ENCODE results near the gene ACSS2.

The ACSS2 gene

GRCh38 chr20:34916774-34917354, 40.5 kb downstream of the ACSS2 start:
- no peak for DNase-seq

DNA sequence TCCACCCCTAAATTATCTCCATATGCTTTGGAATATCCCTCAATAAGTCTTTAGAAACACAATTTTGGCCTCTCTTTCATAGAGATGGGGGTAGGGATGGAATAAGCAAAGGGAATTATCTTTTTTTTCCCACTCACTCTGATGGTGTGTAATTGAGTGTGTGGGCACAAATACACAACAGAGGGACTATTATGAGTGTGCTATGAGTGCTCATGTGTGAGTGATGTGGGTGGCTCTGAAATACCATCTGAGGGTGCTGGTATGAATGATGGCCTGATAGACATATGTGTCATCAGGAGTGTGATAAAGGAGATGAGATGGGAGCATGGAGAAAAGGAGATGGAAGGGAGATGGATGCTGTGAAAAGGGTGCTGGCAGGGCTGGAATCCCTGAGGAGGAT, 43.6 kb downstream of the ACSS2 start:
- DNase-seq: no peak

DNA sequence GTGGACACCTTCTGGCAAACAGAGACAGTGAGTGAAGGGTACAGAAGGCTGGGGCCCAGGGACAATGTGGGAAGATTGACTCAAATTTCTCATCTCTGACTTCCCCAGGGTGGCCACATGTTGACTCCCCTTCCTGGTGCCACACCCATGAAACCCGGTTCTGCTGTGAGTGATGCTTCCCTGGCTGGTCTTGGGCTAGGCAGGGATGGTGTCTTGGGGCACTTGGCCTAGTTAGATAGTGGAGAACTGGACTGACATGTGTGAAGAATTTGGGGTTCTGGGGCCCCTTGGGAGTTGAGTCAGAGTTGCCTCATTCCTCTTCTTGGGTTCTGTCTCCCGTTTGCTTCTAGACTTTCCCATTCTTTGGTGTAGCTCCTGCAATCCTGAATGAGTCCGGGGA, 45.0 kb downstream of the ACSS2 start:
- DNase-seq: no peak

- DNase-seq: peak; percentile 76 to 96
These were observed 46.4 kb downstream of the ACSS2 start for GRCh38 chr20:34922654-34923381.

- no peak for DNase-seq
These were observed 47.0 kb downstream of the ACSS2 start for GRCh38 chr20:34923414-34923813.

DNA sequence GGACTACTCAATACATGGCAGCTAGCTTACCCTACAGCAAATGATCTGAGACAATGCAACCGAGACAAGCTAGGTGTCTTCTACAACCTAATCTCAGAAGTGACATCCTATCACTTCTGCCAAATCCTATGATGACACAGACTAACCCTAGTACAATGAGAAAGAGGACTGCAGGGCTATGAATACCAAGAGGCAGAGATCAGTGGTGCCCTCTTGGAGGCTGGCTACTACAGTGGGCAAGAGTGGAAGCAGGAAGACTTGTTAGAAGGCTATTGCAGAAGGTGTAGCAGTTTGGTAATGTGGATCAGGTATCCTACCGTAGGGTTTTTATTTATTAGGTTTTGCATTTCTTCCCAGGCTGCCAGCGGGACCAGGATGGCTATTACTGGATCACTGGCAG, 48.9 kb downstream of the ACSS2 start:
- DNase-seq: no peak

DNA sequence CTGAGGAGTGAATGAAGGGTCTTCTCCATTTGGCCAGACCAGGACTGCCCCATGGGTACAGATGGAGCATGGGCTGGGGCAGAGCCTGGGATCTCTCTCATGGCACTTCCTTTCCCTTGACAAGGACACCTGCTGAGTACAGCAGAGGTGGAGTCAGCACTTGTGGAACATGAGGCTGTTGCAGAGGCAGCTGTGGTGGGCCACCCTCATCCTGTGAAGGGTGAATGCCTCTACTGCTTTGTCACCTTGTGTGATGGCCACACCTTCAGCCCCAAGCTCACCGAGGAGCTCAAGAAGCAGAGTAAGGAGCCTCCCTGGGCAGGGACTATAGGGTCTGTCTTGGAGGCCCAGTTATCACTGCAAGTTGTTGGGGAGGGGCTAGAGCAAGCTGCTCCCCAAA, 49.6 kb downstream of the ACSS2 start:
- DNase-seq: no peak

- DNase-seq: no peak
These were observed 50.2 kb downstream of the ACSS2 start for GRCh38 chr20:34926581-34926980.

DNA sequence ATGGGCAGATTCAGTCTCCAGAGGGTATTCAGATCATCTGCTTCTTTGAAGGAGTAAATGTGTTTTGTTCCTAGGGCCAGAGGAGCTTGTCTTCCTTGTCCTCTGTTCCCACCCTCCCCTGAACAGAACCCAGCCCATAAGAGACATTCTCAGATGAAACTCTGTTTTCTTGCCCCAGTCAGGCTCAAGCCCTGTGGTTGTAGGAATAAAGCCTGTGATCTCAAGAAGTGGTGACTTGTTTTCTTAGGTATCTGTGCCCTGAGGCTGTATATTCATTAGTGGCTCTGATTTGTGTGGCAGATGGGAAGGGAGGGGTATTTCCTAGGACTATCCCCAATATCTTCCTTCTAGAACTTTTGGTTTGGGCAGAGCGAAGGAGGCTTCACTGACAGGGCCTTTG, 51.3 kb downstream of the ACSS2 start:
- no peak for DNase-seq

- no peak for DNase-seq
These were observed 52.0 kb downstream of the ACSS2 start for GRCh38 chr20:34928411-34928810.

DNA sequence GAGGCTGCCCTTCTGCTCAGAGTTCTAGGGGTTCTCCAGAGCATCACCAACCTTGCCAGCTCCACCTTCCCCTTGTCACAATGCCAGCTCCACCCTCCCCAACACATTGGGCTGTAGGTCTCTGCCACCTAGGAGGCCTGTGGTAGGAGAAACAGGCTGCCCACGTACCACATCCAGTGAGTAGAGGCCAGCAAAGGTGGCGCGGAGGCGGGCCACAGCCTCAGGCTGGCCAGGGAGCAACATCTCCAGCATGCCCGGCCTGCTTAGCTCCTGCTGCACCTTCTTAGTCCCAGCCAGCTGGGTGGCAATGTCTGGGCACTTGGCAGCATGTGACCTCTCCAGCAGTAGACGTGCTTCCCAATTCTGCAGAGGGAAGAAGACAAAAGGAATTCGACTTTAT, 55.4 kb downstream of the ACSS2 start:
- DNase-seq: no peak

GRCh38 chr20:34938466-34939163, 62.2 kb downstream of the ACSS2 start:
- no peak for DNase-seq

DNA sequence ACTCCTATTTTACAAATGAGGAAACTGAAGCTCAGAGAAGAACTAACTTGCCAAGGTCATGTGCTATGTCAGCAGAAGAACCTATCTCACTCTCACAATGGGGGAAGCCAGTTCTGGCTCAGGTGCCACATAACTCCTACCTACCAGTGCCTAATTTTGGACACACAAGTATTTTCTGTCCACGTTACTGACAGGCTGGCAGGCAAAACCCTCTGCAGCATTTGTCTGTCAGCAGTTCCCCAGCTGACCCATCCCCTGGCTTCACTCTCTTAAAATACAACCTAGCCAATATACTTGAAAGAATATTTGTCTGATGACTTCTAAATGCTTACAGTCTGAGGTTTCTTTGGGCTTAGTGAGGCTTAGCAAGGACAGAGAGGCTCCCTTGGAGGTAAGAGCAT, 63.7 kb downstream of the ACSS2 start:
- no peak for DNase-seq

- no peak for DNase-seq
These were observed 64.8 kb downstream of the ACSS2 start for GRCh38 chr20:34941226-34941625.

DNA sequence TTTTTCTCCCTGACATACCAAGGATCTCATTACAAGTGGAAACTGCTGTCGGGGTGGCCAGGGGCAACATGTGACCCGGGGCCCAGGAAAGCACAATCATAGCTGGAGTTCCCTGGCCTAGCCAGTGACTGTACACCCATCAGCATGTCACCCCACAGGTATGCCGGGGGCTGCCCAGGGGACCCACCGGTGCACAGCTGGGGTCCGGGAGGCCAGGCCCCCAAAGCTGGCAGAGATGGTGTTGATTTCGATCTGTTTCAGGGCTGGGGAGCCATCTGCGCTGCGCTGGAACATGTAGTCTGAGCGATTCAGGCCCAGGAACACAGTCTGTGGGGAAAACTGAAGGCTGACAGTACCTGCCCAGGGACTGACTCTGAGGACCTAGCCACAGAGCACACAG, 65.9 kb downstream of the ACSS2 start:
- no peak for DNase-seq

DNA sequence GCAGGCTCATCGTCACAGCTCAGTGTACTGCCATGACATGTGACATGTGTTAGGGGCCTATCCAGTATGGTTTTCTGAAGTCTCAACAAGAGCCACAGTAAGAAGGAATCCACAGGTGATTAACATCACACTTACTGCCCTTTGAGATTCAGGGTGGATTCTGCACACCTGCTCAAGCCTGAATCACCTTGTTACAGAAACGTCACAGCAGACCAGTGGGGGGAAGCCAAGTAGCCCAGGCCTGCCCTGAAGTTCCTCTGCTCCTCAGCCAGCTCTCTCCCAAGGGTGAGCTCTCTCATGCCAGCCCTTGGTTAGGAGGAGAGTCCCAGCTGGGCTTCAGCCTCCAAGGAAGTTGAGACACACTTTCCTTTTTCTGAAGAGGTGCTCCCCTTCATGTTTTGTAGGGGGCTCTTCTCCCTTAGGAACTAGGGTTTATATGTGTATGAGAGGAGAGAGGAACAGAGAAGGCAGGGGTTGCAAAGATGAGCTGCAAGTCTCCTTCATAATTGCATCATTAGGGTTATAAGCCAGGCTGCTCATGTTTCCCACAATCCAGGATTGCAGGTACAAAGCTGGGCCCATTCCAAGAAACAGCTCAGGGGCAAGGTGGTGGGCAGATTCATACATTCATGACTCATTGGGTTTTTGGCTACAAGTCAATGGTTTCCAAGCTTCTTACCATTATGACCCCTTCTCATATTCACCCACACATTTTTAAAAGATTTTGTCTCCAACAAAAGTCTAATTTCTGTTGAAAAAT, 67.6 kb downstream of the ACSS2 start:
- DNase-seq: no peak

GRCh38 chr20:34945315-34946077, 69.1 kb downstream of the ACSS2 start:
- DNase-seq: no peak

GRCh38 chr20:34946661-34947060, 70.2 kb downstream of the ACSS2 start:
- no peak for DNase-seq

- DNase-seq: no peak
These were observed 70.9 kb downstream of the ACSS2 start for GRCh38 chr20:34947336-34947735.

DNA sequence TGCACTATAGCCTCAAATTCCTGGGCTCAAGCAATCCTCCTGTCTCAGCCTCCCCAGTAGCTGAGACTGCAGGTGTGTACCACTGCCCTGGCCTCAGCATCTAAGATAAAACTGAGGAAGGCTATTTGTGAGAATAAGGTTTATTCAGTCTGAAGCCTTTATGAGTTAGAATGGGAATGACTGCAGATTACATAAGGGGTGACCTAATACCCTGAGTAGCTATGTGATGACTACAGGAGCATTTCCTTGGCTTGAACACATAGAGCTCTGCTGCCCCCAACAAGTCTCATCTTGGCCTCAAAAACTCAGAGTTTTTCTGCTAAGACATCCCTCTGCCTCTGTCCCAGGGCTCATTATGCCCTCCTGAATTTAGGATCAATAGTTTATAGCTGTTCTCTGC, 71.6 kb downstream of the ACSS2 start:
- peak; percentile 41 to 65 for DNase-seq

DNA sequence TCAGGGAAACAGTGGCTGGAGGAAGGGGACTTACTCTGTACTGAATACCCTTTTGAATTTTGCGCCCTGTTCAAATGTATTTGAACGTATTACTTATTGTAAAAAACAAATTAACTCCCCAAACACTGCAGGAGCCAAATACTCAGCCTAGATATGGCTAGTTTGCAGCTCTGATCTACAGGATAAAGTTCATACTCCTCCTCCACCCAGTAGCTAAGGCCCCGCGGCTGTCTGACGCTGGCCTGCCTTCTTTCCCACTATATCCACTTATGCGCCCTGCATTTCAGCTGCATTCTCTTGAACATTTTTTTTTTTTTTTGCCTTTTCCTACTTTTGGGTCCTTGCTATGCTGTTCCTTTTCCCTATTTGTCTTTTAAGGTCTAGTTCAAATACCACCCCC, 72.7 kb downstream of the ACSS2 start:
- DNase-seq: no peak

- no peak for DNase-seq
These were observed 74.8 kb downstream of the ACSS2 start for GRCh38 chr20:34951252-34951651.

DNA sequence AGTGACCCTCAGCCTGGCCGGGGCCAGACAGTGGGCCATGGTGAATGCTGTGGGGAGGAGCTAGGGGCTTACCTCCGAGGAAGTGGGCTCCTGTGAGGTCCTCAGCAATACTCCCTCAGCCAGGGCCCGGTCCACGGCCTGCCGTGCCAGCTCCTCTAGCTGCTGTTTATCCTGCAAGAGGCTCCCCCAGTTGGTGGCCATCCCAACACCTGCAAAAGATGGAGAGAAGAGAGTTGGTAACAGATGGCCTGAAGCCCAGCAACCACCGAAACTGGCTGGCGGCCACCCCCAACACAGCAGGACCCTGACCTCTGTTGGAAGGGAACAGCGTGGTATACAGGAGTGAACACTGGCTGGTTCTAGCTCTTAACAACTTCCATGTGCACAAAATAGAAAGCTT, 75.2 kb downstream of the ACSS2 start:
- DNase-seq: no peak

Data from SW 1271 (cell line).